ENCODE results near the gene SLC38A6.

The SLC38A6 gene

GRCh38 chr14:60981633-60982455, 799 bp downstream of the SLC38A6 start:
- DNase-seq (ENCODE audit: low read depth): no peak

- DNase-seq (ENCODE audit: low read depth): no peak
These were observed 3.2 kb downstream of the SLC38A6 start for GRCh38 chr14:60984196-60984595.

GRCh38 chr14:60986500-60986899, 5.5 kb downstream of the SLC38A6 start:
- no peak for DNase-seq (ENCODE audit: low read depth)

DNA sequence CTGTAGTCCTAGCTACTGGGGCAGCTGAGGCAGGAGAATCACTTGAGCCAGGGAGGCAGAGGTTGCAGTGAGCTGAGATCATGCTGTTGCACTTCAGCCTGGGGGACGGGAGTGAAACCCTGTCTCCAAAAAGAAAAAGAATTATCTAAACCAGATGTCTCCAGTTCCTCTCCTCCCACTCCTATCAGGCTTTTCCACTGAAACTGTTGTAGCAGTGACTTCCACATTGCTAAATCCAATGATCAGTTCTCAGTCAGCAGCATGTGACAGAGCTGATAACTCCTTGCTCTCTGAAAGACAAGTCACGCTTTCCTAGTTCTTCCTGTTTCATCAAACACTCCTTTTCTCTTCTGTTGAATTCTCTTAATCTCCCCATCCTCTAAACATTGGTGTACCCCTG, 8.6 kb downstream of the SLC38A6 start:
- no peak for DNase-seq (ENCODE audit: low read depth)

DNA sequence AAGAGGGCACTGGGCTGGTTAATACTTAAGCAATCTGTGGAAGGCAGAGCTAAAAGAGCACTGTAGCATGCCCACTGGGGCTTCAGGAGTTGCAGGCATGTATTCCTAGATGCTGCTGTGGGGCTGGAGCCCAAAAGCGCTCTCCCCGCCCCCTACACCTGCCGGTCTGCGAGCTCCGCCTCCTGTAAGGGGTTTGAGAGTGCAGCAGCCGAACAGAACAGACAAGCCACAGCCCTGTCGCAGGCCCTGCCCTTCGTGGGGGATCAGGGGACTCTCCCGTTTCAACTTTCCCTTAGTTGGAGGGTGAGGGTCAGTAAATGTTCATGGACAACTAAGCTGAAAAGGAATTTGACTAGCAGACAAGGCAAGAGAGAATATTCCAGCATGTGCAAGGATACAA, 17.6 kb downstream of the SLC38A6 start:
- DNase-seq (ENCODE audit: low read depth): no peak

DNA sequence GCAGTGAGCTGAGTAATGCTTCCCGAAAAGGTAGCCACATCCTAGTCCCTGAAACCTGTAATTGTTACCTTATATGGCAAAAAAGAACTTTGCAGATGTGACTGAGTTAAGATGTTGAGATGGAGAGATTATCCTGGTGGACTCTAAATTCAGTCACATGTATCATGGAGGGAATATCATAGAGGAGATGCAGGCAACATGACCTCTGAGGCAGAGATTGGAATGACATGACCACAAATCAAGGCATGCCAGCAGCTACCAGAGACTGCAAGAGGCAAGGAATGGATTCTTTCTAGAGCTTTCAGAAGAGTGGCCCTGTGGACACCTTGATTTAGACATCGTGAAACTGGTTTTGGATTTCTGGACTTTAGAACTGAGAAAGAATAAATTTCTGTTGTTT, 18.5 kb downstream of the SLC38A6 start:
- no peak for DNase-seq (ENCODE audit: low read depth)

DNA sequence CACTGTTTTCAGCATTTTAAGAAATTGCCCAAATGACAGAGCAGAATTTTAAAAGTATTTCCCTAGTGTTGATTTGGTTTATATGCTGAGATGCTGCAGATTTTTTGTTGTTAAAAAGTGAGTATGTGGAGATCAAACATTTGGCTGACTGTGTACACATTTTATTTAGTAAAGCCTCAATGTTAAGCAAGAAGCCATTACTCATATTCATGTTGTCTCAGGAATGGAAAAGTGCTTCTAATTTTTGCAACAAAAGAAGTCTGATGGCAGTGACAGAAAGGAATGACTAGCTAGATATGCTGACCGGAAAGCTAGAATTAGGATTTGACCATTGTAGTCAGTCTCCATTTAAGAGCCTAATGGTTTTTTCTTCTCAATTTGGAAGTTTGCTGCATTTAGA, 22.5 kb downstream of the SLC38A6 start:
- DNase-seq (ENCODE audit: low read depth): no peak

- DNase-seq (ENCODE audit: low read depth): no peak
These were observed 38.5 kb downstream of the SLC38A6 start for GRCh38 chr14:61019537-61019936.

GRCh38 chr14:61025251-61026223, 44.5 kb downstream of the SLC38A6 start:
- no peak for DNase-seq (ENCODE audit: low read depth)

- no peak for DNase-seq (ENCODE audit: low read depth)
These were observed 45.5 kb downstream of the SLC38A6 start for GRCh38 chr14:61026526-61026925.

DNA sequence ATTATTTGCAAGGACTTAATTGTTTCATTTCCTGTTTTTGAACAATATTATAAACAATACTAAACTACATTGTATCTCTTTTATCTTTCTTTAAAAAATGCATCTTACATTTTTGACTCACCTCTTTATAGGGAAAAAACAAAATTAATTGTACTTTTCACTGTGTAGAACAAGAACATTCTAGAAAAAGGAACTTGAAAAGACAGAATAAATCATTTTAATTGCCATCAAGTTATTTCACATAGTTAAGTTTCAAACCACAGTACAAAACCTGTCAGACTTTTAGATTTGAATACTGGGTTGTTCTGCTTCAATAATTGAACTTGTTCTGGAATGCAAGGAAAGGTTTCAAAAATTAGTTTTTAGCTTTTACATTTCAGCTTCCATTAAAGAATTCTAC, 50.0 kb downstream of the SLC38A6 start:
- DNase-seq (ENCODE audit: low read depth): no peak

GRCh38 chr14:61033054-61033453, 52.0 kb downstream of the SLC38A6 start:
- DNase-seq (ENCODE audit: low read depth): no peak

DNA sequence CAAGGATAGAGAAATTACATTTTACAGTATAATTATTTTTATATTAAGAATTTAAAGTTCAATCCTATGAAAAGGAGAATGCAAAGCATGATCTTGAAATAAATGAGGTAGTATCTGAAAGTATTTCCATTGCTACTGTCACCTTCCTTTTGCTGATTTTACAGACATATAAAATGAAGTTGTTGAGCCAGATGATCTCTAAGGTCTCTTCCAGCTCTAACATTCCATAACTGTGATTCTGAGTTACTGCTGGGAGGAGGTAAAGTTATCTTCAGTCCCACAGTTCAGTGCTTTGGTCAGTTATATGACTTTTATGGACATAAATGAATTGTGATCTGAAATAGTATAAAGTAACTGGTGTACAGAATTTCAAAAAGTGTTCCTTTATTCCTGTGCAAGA, 52.8 kb downstream of the SLC38A6 start:
- DNase-seq (ENCODE audit: low read depth): no peak

GRCh38 chr14:61034416-61035120, 53.5 kb downstream of the SLC38A6 start:
- DNase-seq (ENCODE audit: low read depth): no peak

DNA sequence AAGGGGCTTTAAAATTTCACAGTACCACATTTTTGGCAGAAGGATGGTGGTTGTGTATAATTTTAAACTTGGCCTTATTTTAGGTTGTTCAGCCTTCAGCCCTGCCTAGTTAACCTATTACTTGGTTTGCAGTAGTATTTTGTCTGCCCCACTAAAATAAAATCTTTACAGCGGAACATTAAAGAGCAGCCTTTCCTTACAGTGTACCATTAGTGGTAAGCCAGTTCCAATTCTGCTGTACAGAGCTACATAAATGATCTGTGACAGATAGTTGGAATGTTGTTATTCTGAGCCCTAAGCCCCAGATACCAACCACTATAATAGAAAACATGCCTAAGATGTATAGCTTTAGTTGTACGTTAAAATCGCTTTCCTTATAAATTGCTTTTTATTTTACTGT, 56.2 kb downstream of the SLC38A6 start:
- no peak for DNase-seq (ENCODE audit: low read depth)

GRCh38 chr14:61041704-61042103, 60.7 kb downstream of the SLC38A6 start:
- no peak for DNase-seq (ENCODE audit: low read depth)

DNA sequence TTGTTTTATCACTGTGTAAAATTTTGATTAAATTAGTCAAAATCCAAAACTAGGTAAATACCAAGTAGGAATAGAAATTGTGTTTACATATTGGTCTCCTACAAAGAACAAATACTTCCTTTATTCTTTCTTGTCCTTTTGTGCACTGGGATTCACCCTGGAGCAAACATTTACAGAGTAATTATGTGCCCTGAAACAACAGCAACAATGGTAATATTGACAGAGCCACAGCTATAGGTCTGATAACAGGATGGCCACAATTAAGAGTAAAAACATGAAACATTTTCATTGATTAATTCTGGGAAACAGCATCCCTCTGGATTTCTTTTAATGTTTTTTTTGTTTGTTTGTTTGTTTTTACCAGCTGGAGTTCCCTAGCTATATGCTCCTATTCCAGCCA, 61.2 kb downstream of the SLC38A6 start:
- DNase-seq (ENCODE audit: low read depth): no peak

- DNase-seq (ENCODE audit: low read depth): no peak
These were observed 62.5 kb downstream of the SLC38A6 start for GRCh38 chr14:61043506-61043905.

GRCh38 chr14:61047021-61047420, 66.0 kb downstream of the SLC38A6 start:
- DNase-seq (ENCODE audit: low read depth): no peak

- DNase-seq (ENCODE audit: low read depth): no peak
These were observed 67.6 kb downstream of the SLC38A6 start for GRCh38 chr14:61048640-61049039.

- no peak for DNase-seq (ENCODE audit: low read depth)
These were observed 69.4 kb downstream of the SLC38A6 start for GRCh38 chr14:61050417-61050816.

DNA sequence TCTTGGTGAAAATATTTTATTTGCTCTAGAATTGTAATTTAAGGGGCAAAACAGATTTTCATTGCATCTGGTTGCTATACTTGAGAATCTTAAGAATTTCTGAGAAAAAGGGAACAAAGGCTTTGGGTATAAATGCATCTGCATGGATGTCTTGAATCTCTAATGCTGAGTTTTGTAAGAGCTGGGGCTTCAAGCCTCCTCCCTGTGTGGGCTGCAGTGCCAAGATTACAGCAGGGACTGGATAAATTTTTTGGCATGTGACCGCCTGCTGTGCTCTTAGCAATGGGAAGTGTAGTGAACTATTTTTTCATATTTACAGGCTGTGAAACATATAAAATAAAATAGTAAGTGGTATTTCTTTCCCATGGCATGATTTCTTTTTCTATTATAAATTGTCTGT, 70.0 kb downstream of the SLC38A6 start:
- no peak for DNase-seq (ENCODE audit: low read depth)

Data from stimulated activated CD8-positive, alpha-beta memory T cell treated with anti-CD3 and anti-CD28 coated beads, Interleukin-12 subunit alpha, Interleukin-12 subunit beta, amount 100 ng/mL, for 4 hours (primary cell).